Measurements from ENCODE around the gene OSBPL9.

- TF ChIP-seq CTCF (IDR thresholded peaks at IDR 0.05; ENCODE audit: insufficient read depth, low read length) (no peak), POLR2AphosphoS5 (IDR thresholded peaks at IDR 0.05; ENCODE audit: low read depth) (no peak), REST (IDR thresholded peaks at IDR 0.05; ENCODE audit: insufficient replicate concordance, low read depth) (no peak), SPI1 (IDR thresholded peaks at IDR 0.05; ENCODE audit: borderline replicate concordance, low read depth) (no peak), GABPA (IDR thresholded peaks at IDR 0.05; ENCODE audit: low read depth) (no peak)
Measured at GRCh38 chr1:51833700-51834099, 216.8 kb downstream of the OSBPL9 start.
